ENCODE results near the gene CIRBP. TPM values are rescaled to one million over a fixed set of nuclear protein-coding genes. Genes with fewer than 3 reads are reported as not detected.

Gene CIRBP
- total and polyA plus RNA-seq, 9 of the 15 experiments (the other 6 are each of a cell fraction or from before 2014, with no cell fraction given) = 20.5 to 327 (median 176) TPM

- TF ChIP-seq SIX5 (IDR thresholded peaks at IDR 0.05; ENCODE audit: borderline replicate concordance in 1 of 2, insufficient read depth in 1 of 2, low read depth in 1 of 2, low read length in 2 of 2) (no peak), ZBTB26 (CRISPR knock-in tag; IDR thresholded peaks at IDR 0.05) (no peak), ZNF146 (CRISPR knock-in tag; IDR thresholded peaks at IDR 0.05; ENCODE audit: unreplicated experiment) (no peak), SMAD2 (IDR thresholded peaks at IDR 0.05; ENCODE audit: low read depth, low read length) (no peak), ZNF592 (IDR thresholded peaks at IDR 0.05) (peak; percentile 40), EGR1 (conservative IDR thresholded peaks at IDR 0.05) (peak; percentile 100), L3MBTL2 (IDR thresholded peaks at IDR 0.05) (no peak; the same call in 1 of the 2 replicates), SLC30A9 (CRISPR knock-in tag; IDR thresholded peaks at IDR 0.05) (no peak), XRCC4 (IDR thresholded peaks at IDR 0.05; ENCODE audit: extremely low read depth, insufficient read depth, insufficient read length) (no peak), NR2C2 (CRISPR knock-in tag; IDR thresholded peaks at IDR 0.05) (no peak), NR2C2 (tag; IDR thresholded peaks at IDR 0.05) (peak; percentile 78; the same call in 1 of the 2 replicates), RHOXF2B (CRISPR knock-in tag; conservative IDR thresholded peaks at IDR 0.05) (no peak), ZNF282 (CRISPR knock-in tag; IDR thresholded peaks at IDR 0.05) (no peak), EP400 (IDR thresholded peaks at IDR 0.05) (peak; percentile 52; the same call in 1 of the 2 replicates), ZNF408 (CRISPR knock-in tag; IDR thresholded peaks at IDR 0.05; ENCODE audit: low read depth) (no peak), BDP1 (IDR thresholded peaks at IDR 0.05; ENCODE audit: insufficient read depth, insufficient read length) (no peak), FOS (IDR thresholded peaks at IDR 0.05; ENCODE audit: extremely low read depth, insufficient read length) (no peak), ZNF133 (CRISPR knock-in tag; IDR thresholded peaks at IDR 0.05) (no peak), ZNF766 (CRISPR knock-in tag; conservative IDR thresholded peaks at IDR 0.05) (no peak), ZBTB5 (IDR thresholded peaks at IDR 0.05) (no peak), SAP30 (IDR thresholded peaks at IDR 0.05; ENCODE audit: borderline replicate concordance, insufficient read depth, low read depth, low read length, poor library complexity, severe bottlenecking) (no peak), NCOA6 (IDR thresholded peaks at IDR 0.05) (no peak), ZNF3 (CRISPR knock-in tag; IDR thresholded peaks at IDR 0.05) (no peak)
Observed at GRCh38 chr19:1275976-1276627, 7.0 kb downstream of the CIRBP start (continued).

All from K562 (cell line).